HK-2 (cell line): ENCODE measurements around the gene TXNDC8.
A peak's percentile ranks its signal among the peaks of the same experiment; 100 is the strongest.

Source experiments
- DNase-seq: peaks from one replicate; pipeline ENCODE4 v3.0.0-alpha.2; 2018; ENCODE audit not compliant: unreplicated experiment

TXNDC8 gene

GRCh38 chr9:110278080-110278707 is 59.5 kb downstream of the TXNDC8 start:
- no peak for DNase-seq

- no peak for DNase-seq
These were observed 60.9 kb downstream of the TXNDC8 start for GRCh38 chr9:110276781-110277180.

DNA sequence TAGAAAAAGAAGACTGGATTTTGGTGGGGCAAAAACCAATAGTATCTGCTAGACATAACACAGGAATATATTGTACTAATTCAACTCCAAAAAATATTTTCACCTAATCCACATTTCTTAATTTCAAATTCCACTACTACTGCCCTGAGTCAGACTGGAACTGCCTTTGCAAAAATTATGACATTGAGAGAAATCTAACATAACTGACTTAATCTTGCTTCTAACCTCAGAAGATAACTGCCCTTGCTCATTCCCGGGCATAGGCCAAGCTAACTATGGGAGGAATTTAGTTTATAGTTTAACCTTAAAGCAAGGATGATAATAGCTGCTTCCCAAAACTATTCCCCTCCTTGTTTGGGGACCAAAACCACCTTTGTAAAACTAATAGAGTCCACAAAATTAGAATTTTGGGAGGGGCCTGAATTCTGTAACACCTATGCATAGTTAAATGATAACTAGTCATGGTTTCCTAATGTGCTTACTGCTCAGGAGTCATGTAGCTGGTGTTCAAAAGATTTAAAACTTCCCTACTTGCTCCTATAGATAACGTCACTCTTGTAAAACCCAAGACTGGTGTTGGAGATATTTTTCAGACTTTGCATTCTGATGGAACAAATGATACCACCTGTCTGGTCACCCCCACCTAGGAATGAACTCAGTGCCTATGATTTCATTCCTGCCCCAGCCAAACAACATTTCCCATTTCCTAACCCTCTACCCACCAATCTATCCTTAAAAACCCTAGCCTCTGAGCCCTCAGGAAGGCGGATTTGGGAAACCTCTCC is 67.3 kb downstream of the TXNDC8 start:
- no peak for DNase-seq

DNA sequence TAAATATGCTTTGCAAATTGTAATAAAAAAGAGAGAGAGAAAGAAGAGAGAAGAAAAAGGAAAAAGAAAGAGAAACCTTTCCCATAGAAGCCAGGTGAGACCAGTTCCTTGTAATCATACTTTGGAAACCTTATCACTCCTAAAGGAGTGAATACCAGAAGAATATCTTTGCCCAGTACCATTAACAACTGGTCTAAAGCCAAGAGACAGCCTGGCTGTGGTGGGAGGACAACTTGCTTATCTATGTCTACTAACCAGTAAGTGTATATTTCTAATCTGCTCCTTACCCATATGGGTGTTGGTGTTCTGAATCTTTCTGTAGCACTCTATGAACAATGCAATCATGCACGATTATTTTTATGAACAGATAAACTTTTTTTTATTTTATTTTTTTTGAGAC is 70.9 kb downstream of the TXNDC8 start:
- no peak for DNase-seq

GRCh38 chr9:110261632-110262031 is 76.0 kb downstream of the TXNDC8 start:
- no peak for DNase-seq

GRCh38 chr9:110260911-110261310 is 76.8 kb downstream of the TXNDC8 start:
- DNase-seq, result no peak

GRCh38 chr9:110259566-110259965 is 78.1 kb downstream of the TXNDC8 start:
- no peak for DNase-seq

DNA sequence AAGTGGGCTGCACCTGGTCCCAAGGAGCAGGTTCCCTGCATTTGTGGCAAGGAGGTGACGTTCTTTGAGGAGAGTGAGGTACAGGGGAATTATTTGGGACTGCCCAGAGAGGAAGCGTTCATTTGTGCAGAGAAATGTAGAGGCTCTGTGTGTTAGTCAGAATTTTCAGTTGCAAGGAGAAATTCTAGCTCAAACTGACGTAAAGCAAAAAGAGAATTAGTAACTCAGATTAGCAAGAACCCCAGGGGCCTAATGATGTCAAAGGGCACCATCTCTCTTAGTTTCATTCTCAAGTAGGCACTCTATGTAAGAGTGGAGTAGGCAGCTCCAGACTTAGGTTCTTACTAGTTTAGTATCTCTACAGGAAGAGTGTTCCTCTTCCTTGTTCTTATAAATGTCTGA is 79.0 kb downstream of the TXNDC8 start:
- no peak for DNase-seq

DNA sequence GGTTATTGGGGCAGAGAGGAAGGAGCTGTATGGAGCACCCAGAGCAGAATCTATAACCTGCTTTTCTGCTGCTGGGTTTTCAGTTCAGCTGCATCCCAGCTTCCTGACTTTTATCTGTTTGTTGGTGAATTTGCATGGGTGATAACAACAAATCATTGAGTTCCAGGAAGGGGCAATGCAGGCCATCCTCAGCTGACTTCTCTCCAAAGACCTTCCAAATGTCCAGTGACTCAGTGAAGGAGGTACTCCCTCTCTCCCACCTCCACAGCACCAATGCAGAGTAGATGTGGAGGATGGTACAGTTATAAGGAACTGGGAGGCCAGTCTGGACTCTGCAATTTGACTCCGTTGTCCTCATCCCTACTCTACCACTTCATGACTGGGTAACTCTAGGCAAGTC is 79.7 kb downstream of the TXNDC8 start:
- no peak for DNase-seq

GRCh38 chr9:110257097-110257841 is 80.4 kb downstream of the TXNDC8 start:
- peak; percentile 41 for DNase-seq

GRCh38 chr9:110256380-110257096 is 81.1 kb downstream of the TXNDC8 start, which contains the start of gene TXN:
TXN (minus strand) TSS chr9:110256507; CDS start chr9:110256435, 72 bp downstream.
- DNase-seq, result peak; percentile 89

DNA sequence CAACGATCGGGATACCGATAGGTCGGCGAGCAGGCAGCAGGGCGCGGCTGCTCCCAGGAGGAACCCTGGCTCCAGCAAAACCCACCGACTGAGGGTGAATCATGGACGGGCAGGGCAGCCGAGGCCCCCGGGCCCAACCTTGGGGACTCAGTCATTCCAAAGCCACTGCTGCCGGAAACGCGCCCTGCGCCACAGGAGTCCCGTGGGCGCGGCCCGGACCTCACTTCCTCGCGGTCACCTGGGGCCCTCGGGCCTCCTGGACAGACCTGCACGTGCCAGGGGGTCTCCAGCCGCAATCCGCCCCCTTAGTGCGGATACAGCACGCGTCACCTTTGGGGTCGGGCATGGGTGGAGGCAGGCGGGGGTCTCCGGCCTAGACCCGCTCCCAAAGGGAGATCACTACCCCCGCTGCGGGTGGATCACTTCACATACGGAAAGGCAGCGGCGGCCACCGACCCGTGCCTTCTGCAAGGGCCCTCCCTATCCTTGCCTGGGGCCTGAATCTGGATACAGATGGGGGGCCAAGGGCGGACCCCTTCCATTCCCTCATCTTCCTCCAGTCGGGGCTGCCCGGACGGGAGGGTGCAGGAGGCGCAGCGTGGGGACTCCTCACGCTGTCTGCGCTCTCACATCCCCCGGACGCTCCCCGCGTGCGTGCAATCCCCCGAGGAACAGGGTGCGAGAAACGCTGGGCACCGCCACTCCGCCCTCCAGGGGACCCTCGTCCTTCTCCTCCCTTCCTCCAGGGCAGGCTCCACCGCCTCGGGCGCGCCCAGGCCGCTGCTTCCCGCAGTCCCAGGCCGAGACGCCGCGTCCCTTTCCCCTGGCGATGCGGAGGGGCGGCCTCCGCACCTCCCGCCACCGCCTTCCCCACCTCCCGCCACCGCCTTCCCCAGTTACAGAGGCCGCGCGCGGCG is 81.9 kb downstream of the TXNDC8 start:
- DNase-seq, result peak; percentile 69

GRCh38 chr9:110255034-110255462 is 82.6 kb downstream of the TXNDC8 start:
- DNase-seq, result no peak

- no peak for DNase-seq
These were observed 83.2 kb downstream of the TXNDC8 start for GRCh38 chr9:110254500-110254899.
